HTERT RPE-1 (cell line): ENCODE data around the gene MID1.
"Not testable (repeated sequence)": the region's sequence is repeated elsewhere in the genome, so short reads cannot be mapped to it uniquely, and the experiment has no call there.

ENCODE experiments used
- in situ Hi-C: fragments of 300-500 bp; cut with MboI; formaldehyde crosslinking; loops from 4 replicates; pipeline ENCODE4 v1.14.3; 2020; ENCODE audit warnings: low sequenced_read_pairs

Gene MID1

GRCh38 chrX:10618961-10619360 is 1.4 kb downstream of the MID1 start:
- in situ Hi-C loops, result no loop called here

DNA sequence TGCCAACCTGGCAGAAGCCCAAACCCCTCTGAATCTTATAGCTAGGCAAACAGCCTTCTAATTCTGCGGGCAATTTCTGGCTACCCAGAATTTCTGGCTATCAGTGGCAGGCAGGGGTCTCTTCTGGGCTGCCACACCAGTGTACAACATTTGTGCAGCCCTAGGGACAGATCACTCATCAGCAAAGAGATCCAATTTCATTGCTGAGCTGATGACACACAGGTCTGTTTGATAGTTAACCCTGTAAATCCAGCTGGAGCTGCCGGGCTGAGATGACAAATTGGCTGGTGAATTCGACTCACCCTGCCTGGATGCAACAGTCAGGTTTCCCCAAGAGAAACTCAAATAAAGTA is 2.4 kb downstream of the MID1 start:
- in situ Hi-C loops, result no loop called here

DNA sequence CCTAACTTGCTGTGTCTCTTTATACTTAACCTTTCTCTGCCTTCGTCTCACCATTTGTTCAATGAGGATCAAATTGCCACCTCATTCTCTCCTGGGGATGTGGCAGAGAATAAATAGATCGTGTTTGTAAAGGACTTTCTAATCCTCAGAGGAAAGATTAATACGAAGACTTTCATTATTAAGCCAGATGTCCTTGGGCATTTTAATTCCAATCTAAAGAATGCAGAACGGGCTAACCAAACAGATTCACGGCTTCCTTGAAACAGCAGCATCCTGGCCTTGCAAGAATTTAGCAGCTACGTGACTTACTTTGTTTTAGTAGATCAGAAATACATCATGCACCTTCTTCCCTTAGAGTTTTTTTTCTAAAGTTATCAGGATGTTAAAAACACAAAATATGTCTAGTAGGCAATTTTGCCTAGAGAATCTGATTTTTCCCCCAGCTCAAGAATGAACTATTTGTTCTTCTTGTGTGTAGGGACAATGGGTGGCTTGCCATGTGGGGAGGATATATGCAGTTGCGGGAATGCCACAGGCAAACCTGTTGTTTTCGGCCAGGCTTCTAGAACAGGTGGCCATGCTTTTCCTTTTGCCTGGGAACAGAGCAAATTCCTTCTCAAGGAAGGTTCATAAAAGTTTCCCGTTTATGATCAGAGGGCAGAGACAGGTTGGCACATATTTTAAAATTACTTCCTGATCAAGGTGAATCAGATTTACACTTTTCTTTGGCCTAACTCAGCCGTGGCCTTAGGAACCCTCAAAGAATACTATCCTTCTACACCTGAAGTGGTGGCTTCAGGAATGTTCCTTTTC is 3.0 kb downstream of the MID1 start:
- in situ Hi-C loops, result no loop called here

DNA sequence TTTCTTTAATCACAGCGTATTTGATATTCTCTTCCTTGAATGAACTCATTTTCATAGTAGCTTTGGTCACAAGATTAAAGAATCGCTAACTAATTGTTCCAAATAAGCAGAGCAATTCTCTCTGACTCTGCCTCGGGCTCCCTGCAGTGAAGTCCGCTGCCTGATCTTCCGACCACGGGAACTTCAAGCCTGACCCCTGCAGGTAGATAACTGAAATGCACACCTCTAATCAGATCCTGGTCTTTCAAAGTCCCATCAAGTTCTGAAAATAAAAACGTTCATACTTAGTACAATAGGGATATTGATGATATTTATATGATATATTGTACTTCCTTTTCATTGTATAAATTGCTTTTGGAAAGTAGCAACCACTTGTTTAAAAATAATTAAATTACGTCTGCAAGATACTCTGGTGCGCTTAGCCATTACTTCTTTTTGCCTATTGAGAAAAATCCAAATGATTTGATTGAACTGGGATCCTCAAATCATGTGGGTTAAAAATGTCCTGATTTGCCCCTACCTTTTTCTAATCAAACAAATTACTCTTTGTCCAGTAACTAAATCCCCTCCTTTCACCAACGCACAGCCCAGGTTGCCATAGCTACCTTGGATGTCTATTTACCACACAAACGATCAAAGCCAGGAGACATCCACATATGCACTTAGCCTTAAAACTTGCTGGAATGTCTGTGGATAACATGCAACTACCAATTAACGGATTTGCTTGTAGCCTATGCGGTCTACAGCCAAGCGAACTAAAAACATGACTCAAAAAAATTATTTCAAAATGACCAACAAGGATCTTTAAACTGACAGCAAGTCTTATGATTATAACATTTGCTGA is 4.2 kb downstream of the MID1 start:
- in situ Hi-C loops, result no loop called here

- in situ Hi-C loops, result no loop called here
Observed at GRCh38 chrX:10612215-10612614, 8.2 kb downstream of the MID1 start.

- in situ Hi-C loops, result no loop called here
Observed at GRCh38 chrX:10611441-10612090, 8.8 kb downstream of the MID1 start.

DNA sequence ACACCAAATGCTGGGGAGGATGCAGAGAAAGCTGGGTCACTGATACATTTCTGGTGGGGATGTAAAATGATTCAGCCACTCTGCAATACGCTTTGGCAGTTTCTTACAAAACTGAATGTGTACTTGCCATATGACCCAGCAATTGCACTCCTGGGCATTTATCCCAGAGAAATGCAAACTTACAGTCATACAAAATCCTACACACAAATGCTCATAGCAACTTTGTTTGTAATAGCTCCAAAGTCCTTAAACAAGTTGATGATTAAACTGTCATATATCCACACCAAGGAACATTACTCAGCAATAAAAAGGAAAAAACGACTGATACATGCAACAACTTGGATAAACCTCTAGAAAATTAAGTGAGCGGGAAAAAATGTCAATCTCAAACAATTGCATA is 12.3 kb downstream of the MID1 start:
- in situ Hi-C loops, result no loop called here

DNA sequence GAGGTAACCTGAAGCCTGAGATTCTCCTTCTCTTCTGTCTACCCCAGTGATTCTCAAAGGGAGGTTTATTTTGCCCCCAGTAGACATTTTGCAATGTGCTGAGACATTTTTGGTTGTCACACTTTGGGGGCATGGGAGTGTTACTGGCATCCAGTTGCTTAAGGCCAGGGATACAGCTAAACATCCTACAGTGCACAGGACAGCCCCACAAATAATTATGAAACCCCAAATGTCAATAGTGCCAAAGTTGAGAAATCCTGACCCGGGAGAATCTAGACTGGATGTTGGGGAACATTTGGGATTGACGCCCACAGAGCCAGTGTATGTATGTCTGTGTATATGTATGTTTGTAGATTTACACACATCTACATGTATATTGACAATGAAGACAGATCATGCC is 13.2 kb downstream of the MID1 start:
- in situ Hi-C loops, result no loop called here

DNA sequence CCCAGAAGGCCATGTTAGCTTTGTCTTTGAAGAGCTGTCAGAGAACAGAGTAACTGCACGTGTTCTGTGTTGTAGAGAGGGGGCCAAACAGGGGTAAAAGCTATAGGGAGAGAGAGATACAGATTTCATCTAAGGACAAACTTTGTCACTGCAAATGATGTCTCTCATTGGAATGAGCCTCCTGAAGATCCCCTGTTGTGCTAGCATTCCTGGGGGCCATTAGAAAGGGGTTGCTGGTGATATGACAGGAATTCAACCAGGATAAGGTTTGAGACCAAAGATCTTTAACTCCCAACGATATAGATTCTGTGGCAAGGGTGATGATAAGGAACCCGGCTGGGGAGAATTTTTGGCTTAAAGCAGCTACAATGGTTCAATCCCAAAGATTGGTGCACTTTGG is 16.8 kb downstream of the MID1 start:
- in situ Hi-C loops, result no loop called here

- in situ Hi-C loops, result no loop called here
Observed at GRCh38 chrX:10602646-10603045, 17.7 kb downstream of the MID1 start.

DNA sequence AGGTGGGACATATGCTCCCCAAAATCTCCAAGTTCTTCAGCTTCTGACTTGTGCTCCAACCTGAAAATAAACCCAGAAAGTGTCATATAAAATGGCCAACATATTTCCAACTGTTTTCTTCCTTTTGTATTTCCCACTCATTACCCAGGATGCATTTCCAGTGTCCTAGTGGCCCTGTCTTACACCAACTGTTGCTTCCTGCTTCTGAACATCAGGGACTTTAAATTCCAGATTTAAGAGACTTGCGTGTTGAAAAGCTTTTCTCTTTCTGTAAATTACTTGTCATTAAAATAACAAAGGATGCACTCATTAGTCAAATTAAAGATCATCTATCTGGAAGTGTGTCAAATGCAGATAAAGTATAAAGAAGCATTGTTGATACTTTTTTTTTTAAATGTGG is 19.9 kb downstream of the MID1 start:
- in situ Hi-C loops, result no loop called here

DNA sequence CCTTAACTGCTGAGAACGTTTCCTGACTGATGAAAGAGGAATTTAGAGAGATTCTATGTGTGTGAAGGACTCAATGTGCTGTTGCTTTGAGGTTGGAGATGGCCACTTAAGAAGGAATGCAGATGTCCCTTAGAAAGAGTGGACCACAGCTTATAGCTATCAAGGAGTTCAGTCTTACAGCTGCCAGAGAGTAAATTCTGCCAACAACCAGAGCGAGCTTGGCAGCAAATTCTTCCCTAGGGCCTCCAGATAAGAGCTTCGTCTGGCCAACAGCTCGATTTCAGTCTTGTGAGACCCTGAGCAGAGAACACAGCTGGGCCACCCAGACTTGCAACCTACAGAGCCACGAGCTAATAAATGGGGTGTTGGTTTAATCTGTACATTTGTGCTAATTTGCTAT is 21.8 kb downstream of the MID1 start:
- in situ Hi-C loops, result no loop called here

- in situ Hi-C loops, result no loop called here
Observed at GRCh38 chrX:10597871-10598270, 22.5 kb downstream of the MID1 start.

DNA sequence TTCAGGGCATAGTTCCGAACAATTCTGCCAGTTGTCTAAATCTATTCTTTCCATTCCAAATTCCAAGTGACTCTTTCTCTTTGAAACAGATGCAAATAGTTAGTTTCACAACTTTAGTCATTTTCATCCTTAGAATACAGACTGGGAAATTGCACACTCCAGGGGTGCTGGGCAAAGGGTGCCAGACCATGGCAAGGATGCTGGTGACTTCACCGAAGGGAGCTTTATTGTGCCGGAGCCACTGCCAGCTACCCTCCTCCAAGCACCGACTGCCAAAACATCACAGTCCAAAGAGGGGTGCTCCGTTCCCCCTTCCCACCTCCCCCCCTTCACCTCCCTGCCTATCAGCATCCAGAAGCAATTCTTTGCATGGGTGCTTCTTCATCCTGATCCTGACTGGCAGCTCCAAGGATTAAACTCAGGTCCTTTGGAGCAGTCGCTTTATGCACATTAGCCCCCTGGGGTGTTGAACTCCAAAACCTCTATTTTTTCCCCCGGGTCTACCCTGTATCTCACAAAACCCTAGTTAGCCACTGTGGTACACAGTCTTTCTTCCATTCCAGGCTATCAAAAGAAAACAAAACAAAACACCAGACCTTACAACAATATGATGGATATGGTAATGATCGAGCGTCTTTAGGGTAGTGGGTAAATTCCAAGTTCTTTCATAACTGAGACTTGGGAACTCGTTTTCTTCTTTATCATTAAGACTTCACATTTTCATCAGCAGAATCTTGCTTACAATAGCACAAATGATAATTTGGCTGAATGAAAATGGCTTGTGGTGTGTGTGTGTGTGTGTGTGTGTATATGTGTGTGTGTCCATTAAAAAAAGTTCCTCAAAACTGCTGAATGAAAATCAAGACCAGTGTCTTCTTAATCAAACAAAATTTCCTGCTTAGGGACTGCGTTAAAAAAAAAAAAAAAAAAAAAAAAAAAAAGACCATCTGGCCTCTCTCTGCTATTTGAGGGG is 28.7 kb downstream of the MID1 start:
- in situ Hi-C loops, result no loop called here

DNA sequence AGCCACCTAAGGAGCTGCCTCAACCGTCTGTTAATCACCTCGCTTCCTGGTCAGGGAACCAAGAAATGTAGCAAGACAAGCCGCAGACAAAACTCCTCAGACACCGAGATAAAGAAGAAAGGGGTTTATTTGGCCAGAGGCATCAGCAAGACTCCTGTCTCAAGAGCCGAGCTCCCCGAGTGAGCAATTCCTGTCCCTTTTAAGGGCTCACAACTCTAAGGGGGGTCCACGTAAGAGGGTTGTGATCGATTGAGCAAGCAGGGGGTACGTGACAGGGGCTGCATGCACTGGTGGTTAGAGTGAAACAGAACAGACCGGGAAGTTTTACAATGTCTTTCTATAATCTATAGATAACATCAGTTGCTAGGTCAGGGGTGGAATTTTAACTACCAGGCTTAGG is 30.6 kb downstream of the MID1 start:
- in situ Hi-C loops, result not testable (repeated sequence)

DNA sequence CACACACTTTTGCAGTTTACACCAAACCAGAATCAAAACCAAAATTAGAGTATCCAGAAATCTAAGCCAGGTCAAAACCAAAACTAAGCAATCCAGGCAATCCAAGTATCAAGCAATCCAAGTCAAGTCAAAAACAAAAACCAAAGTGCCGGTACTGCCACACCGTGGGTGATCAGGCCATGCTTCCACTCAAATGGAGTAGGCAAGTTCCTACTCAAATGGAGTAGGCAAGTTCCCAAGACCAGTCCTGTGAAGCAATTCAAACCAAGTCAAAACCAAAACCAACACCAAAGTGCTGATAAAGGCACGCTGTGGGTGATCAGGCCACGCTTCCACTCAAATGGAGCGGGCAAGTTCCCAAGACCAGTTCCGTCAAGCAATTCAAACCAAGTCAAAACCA is 31.3 kb downstream of the MID1 start:
- in situ Hi-C loops, result no loop called here

- in situ Hi-C loops, result not testable (repeated sequence)
Observed at GRCh38 chrX:10584882-10585281, 35.5 kb downstream of the MID1 start.

GRCh38 chrX:10582945-10583344 is 37.4 kb downstream of the MID1 start:
- in situ Hi-C loops, result no loop called here

DNA sequence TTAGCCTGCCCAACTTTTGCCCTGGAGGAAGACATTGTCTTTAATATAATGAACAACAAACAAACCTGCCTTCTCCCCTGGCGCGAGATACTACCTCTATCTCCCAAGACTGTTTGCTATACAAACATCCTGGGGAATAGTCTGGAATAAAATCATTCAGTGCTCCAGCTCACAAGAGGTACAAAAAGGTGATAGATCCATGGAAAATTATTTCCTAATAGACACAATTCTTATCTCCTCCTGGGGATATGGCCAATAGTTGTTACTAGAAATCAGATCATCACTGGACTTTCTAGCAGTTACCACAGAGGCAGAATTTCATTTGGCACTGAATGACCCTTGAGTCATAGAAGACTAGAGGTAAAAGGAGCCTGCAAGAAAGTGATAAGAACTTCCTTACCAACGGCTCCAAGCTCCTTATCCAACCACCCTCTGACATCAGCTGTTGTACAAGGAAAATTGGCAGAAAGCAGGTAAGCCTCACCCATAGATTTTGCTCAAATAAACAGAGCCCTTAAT is 38.1 kb downstream of the MID1 start:
- in situ Hi-C loops, result no loop called here
